SK-N-SH (cell line): ENCODE measurements around the gene ERAL1. TPM values are rescaled to one million over a fixed set of nuclear protein-coding genes. Genes with fewer than 3 reads are reported as not detected.

Experiments
- CTCF ChIA-PET: fragments of 300-600, 350-600 bp; formaldehyde crosslinking; extraction: SDS; loops from one replicate; lab custom pipeline; 2021; lab: Yijun Ruan, JAX
- POLR2A ChIA-PET: fragments of 350-600 bp; sonication (Branson Sonifier 250); formaldehyde crosslinking; extraction: SDS; loops from one replicate; lab custom pipeline; 2020; ENCODE audit warnings: antibody characterized with exemption, inconsistent platforms; lab: Yijun Ruan, JAX
- DNase-seq: peaks from one replicate; pipeline ENCODE4 v3.0.0; 2012
- H2AFZ ChIP-seq: fragments of 200-600 bp; sonication (generic); 2 replicates; pipeline ENCODE4 v1.8.1; 2016; ENCODE audit warnings: antibody characterized with exemption, mild to moderate bottlenecking, low read depth
- H3F3A ChIP-seq: fragments of 200-600 bp; sonication (generic); replicated peaks from 2 replicates; pipeline ENCODE3; 2016; ENCODE audit warnings: antibody characterized with exemption, mild to moderate bottlenecking; ENCODE audit not compliant: insufficient read depth
- H3K27ac ChIP-seq, 2 experiments: fragments of 200-500 bp in 1 of 2; fragments of 200-600 bp in 1 of 2; sonication (Bioruptor generic) in 1 of 2; sonication (generic), shearing (Covaris generic) in 1 of 2; 2 replicates each; pipeline versions ENCODE4 v1.5.1 to v1.6.1; 2014 to 2016; ENCODE audit warnings: low read depth in 2 of 2, inconsistent platforms in 1 of 2, low read length in 1 of 2, mild to moderate bottlenecking in 1 of 2, mixed read lengths in 1 of 2
- H3K27me3 ChIP-seq: fragments of 200-600 bp; sonication (generic), shearing (Covaris generic); 2 replicates; pipeline ENCODE4 v1.6.1; 2016; ENCODE audit warnings: mixed run types; ENCODE audit not compliant: insufficient read depth
- H3K36me3 ChIP-seq, 2 experiments: fragments of 200-500 bp in 1 of 2; fragments of 200-600 bp in 1 of 2; sonication (Bioruptor generic) in 1 of 2; sonication (generic) in 1 of 2; replicated peaks in 1 of 2; 2 replicates each; pipeline versions ENCODE3 to v1.5.1; 2014 to 2016; ENCODE audit warnings: low read length in 1 of 2, mild to moderate bottlenecking in 1 of 2; ENCODE audit not compliant: insufficient read depth in 2 of 2, control insufficient read depth in 1 of 2
- H3K4me1 ChIP-seq, 2 experiments: fragments of 200-500 bp in 1 of 2; fragments of 200-600 bp in 1 of 2; sonication (Bioruptor generic) in 1 of 2; sonication (generic), shearing (Covaris generic) in 1 of 2; 2 replicates each; pipeline versions ENCODE4 v1.5.1 to v1.6.1; 2014 to 2016; ENCODE audit warnings: low read depth in 1 of 2, low read length in 1 of 2, mixed run types in 1 of 2; ENCODE audit not compliant: insufficient read depth in 2 of 2, control insufficient read depth in 1 of 2
- H3K4me2 ChIP-seq: fragments of 200-600 bp; sonication (generic), shearing (Covaris generic); 2 replicates; pipeline ENCODE4 v1.6.1; 2017; ENCODE audit warnings: mixed run types
- H3K4me3 ChIP-seq, 2 experiments: fragments of 200-500 bp in 1 of 2; fragments of 200-600 bp in 1 of 2; sonication (Bioruptor generic) in 1 of 2; sonication (generic), shearing (Covaris generic) in 1 of 2; 2 replicates each; pipeline versions ENCODE4 v1.5.1 to v1.8.1; 2014 to 2016; ENCODE audit warnings: low read depth in 2 of 2, inconsistent platforms in 1 of 2, low read length in 1 of 2, mild to moderate bottlenecking in 1 of 2, mixed read lengths in 1 of 2, moderate library complexity in 1 of 2
- H3K79me2 ChIP-seq: fragments of 200-600 bp; sonication (generic); 2 replicates; pipeline ENCODE4 v1.8.1; 2017; ENCODE audit warnings: mild to moderate bottlenecking; ENCODE audit not compliant: insufficient read depth
- H3K9ac ChIP-seq: fragments of 200-600 bp; sonication (generic); 2 replicates; pipeline ENCODE4 v1.6.1; 2017; ENCODE audit warnings: mixed run types
- H3K9me2 ChIP-seq: fragments of 200-600 bp; sonication (generic); 2 replicates; pipeline ENCODE4 v1.6.1; 2017; ENCODE audit warnings: mixed run types
- H3K9me3 ChIP-seq: fragments of 200-600 bp; sonication (generic); 2 replicates; pipeline ENCODE4 v1.6.1; 2017; ENCODE audit warnings: mixed run types, mild to moderate bottlenecking, moderate library complexity
- H4K20me1 ChIP-seq: fragments of 200-600 bp; sonication (generic); 2 replicates; pipeline ENCODE4 v1.6.1; 2017; ENCODE audit warnings: mild to moderate bottlenecking, mixed run types; ENCODE audit not compliant: insufficient read depth
- CHD2 ChIP-seq: fragments of 150-350 bp; IDR thresholded peaks from 2 replicates; pipeline ENCODE4 v1.6.1; 2018; ENCODE audit warnings: low read length; ENCODE audit not compliant: partially characterized antibody
- ELF1 ChIP-seq: IDR thresholded peaks from 2 replicates; pipeline ENCODE4 v1.4.0; 2012
- EP300 ChIP-seq, 2 experiments: IDR thresholded peaks; 2 replicates each; pipeline versions ENCODE4 v1.4.0 to v1.6.1; 2012; ENCODE audit warnings: borderline replicate concordance in 1 of 2, low read depth in 1 of 2, low read length in 1 of 2
- EZH2phosphoT487 ChIP-seq: fragments of 200-600 bp; sonication (generic); IDR thresholded peaks from 2 replicates; pipeline ENCODE4 v1.6.1; 2017; ENCODE audit warnings: low read depth, mixed run types, mild to moderate bottlenecking, antibody characterized with exemption, moderate library complexity, borderline replicate concordance
- FOXM1 ChIP-seq: IDR thresholded peaks from 2 replicates; pipeline ENCODE4 v1.4.0; 2012; ENCODE audit warnings: low read depth, mild to moderate bottlenecking
- GABPA ChIP-seq: IDR thresholded peaks from 2 replicates; pipeline ENCODE4 v1.4.0; 2012; ENCODE audit warnings: low read depth, mild to moderate bottlenecking
- GATA2 ChIP-seq: sonication (generic); formaldehyde crosslinking; IDR thresholded peaks from 2 replicates; pipeline ENCODE4 v1.5.0; 2020; ENCODE audit warnings: mild to moderate bottlenecking, missing genetic modification reagents
- IRF3 ChIP-seq: fragments of 150-350 bp; IDR thresholded peaks from 2 replicates; pipeline ENCODE4 v1.6.1; 2016; ENCODE audit warnings: mild to moderate bottlenecking, low read depth, low read length
- JUND ChIP-seq: IDR thresholded peaks from 2 replicates; pipeline ENCODE4 v1.4.0; 2012
- MAX ChIP-seq: IDR thresholded peaks from 2 replicates; pipeline ENCODE4 v1.4.0; 2012; ENCODE audit warnings: low read depth
- MEF2A ChIP-seq: IDR thresholded peaks from 2 replicates; pipeline ENCODE4 v1.4.0; 2012; ENCODE audit warnings: low read depth, borderline replicate concordance
- MXI1 ChIP-seq: IDR thresholded peaks from 2 replicates; pipeline ENCODE4 v1.6.1; 2012; ENCODE audit warnings: mild to moderate bottlenecking, low read depth, low read length, improper control_type of control experiment
- NFIC ChIP-seq: IDR thresholded peaks from 2 replicates; pipeline ENCODE4 v1.4.0; 2012; ENCODE audit warnings: borderline replicate concordance
- NRF1 ChIP-seq: IDR thresholded peaks from 2 replicates; pipeline ENCODE4 v1.6.1; 2012; ENCODE audit warnings: low read depth, mild to moderate bottlenecking, low read length
- POLR2AphosphoS5 ChIP-seq: IDR thresholded peaks from 2 replicates; pipeline ENCODE4 v1.6.1; 2012; ENCODE audit warnings: low read depth, low read length
- RCOR1 ChIP-seq: fragments of 150-350 bp; IDR thresholded peaks from 2 replicates; pipeline ENCODE4 v1.6.1; 2017; ENCODE audit warnings: antibody characterized with exemption, low read length
- RFX5 ChIP-seq: IDR thresholded peaks from 2 replicates; pipeline ENCODE4 v1.6.1; 2012; ENCODE audit warnings: mild to moderate bottlenecking, improper control_type of control experiment, low read length
- RXRA ChIP-seq: IDR thresholded peaks from 2 replicates; pipeline ENCODE4 v1.4.0; 2012; ENCODE audit warnings: low read depth, mild to moderate bottlenecking, borderline replicate concordance
- SIN3A ChIP-seq: IDR thresholded peaks from 2 replicates; pipeline ENCODE4 v1.6.1; 2012; ENCODE audit warnings: low read depth, mild to moderate bottlenecking, low read length, moderate library complexity, borderline replicate concordance
- TCF12 ChIP-seq: IDR thresholded peaks from 2 replicates; pipeline ENCODE4 v1.4.0; 2012
- TEAD4 ChIP-seq: IDR thresholded peaks from 2 replicates; pipeline ENCODE4 v1.4.0; 2012; ENCODE audit warnings: mild to moderate bottlenecking, borderline replicate concordance; ENCODE audit not compliant: insufficient read depth
- YY1 ChIP-seq: IDR thresholded peaks from 2 replicates; pipeline ENCODE4 v1.4.0; 2012; ENCODE audit warnings: low read depth, mild to moderate bottlenecking
- WGBS: methylation state at CpG from one replicate; pipeline ENCODE4 v1.1.6; 2017; ENCODE audit warnings: low lambda C conversion rate; 5-methylcytosine and 5-hydroxymethylcytosine counted together
- polyA plus RNA-seq, 3 experiments: library from polyadenylated mRNA; depleted of rRNA; stranded (reverse); fragments of >200 nt; gene quantifications; 2 replicates each; pipeline ENCODE4 v1.2.3, GENCODE V29; 2012
- TF ChIP-seq, protein P1 (sequence below): IDR thresholded peaks from 2 replicates; pipeline ENCODE4 v1.4.0; 2012; ENCODE audit warnings: low read depth, borderline replicate concordance

Gene ERAL1
- polyA plus RNA-seq, 1 of the 3 experiments (the other 2 are of a cell fraction), result 57.3 TPM

- peak overlapping the region; percentile 71 to 75 for H3K4me3 ChIP-seq
- POLR2A ChIA-PET, result interaction anchor here (0.9 to 1.0 kb wide), 2 partner anchors 138 to 174 kb away, joined by 3 read pairs; no protein-coding TSS in a partner anchor
- TF ChIP-seq RXRA (no peak), RFX5 (no peak), RCOR1 (peak; percentile 44; the same call in 1 of the 2 replicates), MAX (peak; percentile 16; the same call in 1 of the 2 replicates), MXI1 (no peak; the same call in 1 of the 2 replicates), CHD2 (peak; percentile 48)
- TF ChIP-seq, all 33 proteins: peak for 3
- Histone ChIP-seq H3K4me2 (peak overlapping the region; percentile 98), H3K79me2 (peaks cover 24% of the 10 kb centered on the region), H3K36me3 (peaks cover 7 to 15% of the 10 kb centered on the region in 2 experiments), H4K20me1 (no peaks in the 10 kb centered on the region), H3K27ac (peak overlapping the region; percentile 53 to 79), H3K9me3 (no peaks in the 10 kb centered on the region), H3F3A (peaks cover 40% of the 10 kb centered on the region), H3K27me3 (no peaks in the 10 kb centered on the region), H2AFZ (peak overlapping the region; percentile 95), H3K9me2 (no peaks in the 10 kb centered on the region), H3K4me1 (peaks cover 6 to 18% of the 10 kb centered on the region in 2 experiments; a peak in 2 of 4 replicates), H3K9ac (peak overlapping the region; percentile 73)
- DNase-seq, result peak; percentile 83
- WGBS, result 10% methylated on average over 31 of the region's 62 CpGs
- CTCF ChIA-PET, result interaction anchor here (0.6 to 9.0 kb wide), 33 partner anchors 10 to 485 kb away, joined by 3 to 95 read pairs (median 4); partner anchors contain the start of genes ERAL1, NEK8, PROCA1 and RPL23A
Measured at GRCh38 chr17:28901866-28902818, 47.3 kb downstream of the ERAL1 start.

GRCh38 chr17:28902819-28903545 is 48.2 kb downstream of the ERAL1 start, which contains the start of gene DHRS13:
Gene DHRS13, minus strand, starts transcription at chr17:28903079. Its CDS starts 135 bp downstream, at chr17:28902944.
- peak; percentile 99 for DNase-seq
- H3K9ac ChIP-seq, result peak within 1 kb of the TSS; percentile 73
- H3K4me3 ChIP-seq, result peak within 1 kb of the TSS; percentile 71 to 75
- H3K4me2 ChIP-seq, result peak within 1 kb of the TSS; percentile 98
- peaks cover 44% of the 10 kb centered on the region for H3F3A ChIP-seq
- H3K9me3 ChIP-seq, result no peaks in the 10 kb centered on the region
- H3K27me3 ChIP-seq, result no peaks in the 10 kb centered on the region
- H3K4me1 ChIP-seq, result peaks cover 3 to 15% of the 10 kb centered on the region in 2 experiments; a peak in 2 of 4 replicates
- H2AFZ ChIP-seq, result peak within 1 kb of the TSS; percentile 95
- H3K79me2 ChIP-seq, result peaks cover 16% of the 10 kb centered on the region
- CTCF ChIA-PET, result interaction anchor here (0.6 to 9.0 kb wide), 44 partner anchors 9 to 486 kb away, joined by 3 to 95 read pairs (median 4); partner anchors contain the start of genes ERAL1, NEK8 and TLCD1
- POLR2A ChIA-PET, result interaction anchor here (0.9 to 1.0 kb wide), 3 partner anchors 47 to 175 kb away, joined by 3 to 5 read pairs (median 3); no protein-coding TSS in a partner anchor
- H3K27ac ChIP-seq, result peak within 1 kb of the TSS; percentile 53 to 79
- no peaks in the 10 kb centered on the region for H3K9me2 ChIP-seq
- peaks cover 16 to 23% of the 10 kb centered on the region in 2 experiments for H3K36me3 ChIP-seq
- 7% methylated on average over 12 of the region's 55 CpGs for WGBS
- 0 out of 2 replicates have a peak, but pooled peaks cover under 1% of the 10 kb centered on the region for H4K20me1 ChIP-seq
- TF ChIP-seq FOXM1 (no peak), GABPA (no peak), NFIC (peak; percentile 83), RFX5 (no peak), YY1 (no peak), TEAD4 (no peak), MXI1 (peak; percentile 89), IRF3 (no peak), TCF12 (peak; percentile 14; the same call in 1 of the 2 replicates), GATA2 (CRISPR knock-in tag) (no peak), RCOR1 (peak; percentile 43), MEF2A (no peak), EZH2phosphoT487 (no peak), NRF1 (peak; percentile 75), EP300 (IDR thresholded peaks at IDR 0.05; ENCODE audit: borderline replicate concordance in 1 of 2, low read depth in 1 of 2, low read length in 1 of 2) (no peak; a peak in 1 of 4 replicates), RXRA (no peak), JUND (no peak), POLR2AphosphoS5 (no peak; the same call in 1 of the 2 replicates), ELF1 (no peak), SIN3A (peak; percentile 95)
- TF ChIP-seq, protein P1, sequence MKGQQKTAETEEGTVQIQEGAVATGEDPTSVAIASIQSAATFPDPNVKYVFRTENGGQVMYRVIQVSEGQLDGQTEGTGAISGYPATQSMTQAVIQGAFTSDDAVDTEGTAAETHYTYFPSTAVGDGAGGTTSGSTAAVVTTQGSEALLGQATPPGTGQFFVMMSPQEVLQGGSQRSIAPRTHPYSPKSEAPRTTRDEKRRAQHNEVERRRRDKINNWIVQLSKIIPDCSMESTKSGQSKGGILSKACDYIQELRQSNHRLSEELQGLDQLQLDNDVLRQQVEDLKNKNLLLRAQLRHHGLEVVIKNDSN, result no peak
